ENCODE data around the gene POLR2H. TPM values are rescaled to one million over a fixed set of nuclear protein-coding genes. Genes with fewer than 3 reads are reported as not detected.

The POLR2H gene
- total RNA-seq, 4 donors from 2014 or later: 42.4 to 116 (median 66.2) TPM

Other genes with a start within 250 kb of the POLR2H start
- gene EIF2B5, start 226.4 kb upstream of the POLR2H start, total RNA-seq: 10 to 100 TPM; 34.6 to 70.9 (median 46.2) TPM
- 10 to 100 TPM; 53.6 to 72.7 (median 56.1) TPM for gene DVL3, start 206.3 kb upstream of the POLR2H start, total RNA-seq
- gene AP2M1, start 186.9 kb upstream of the POLR2H start, total RNA-seq: 100 to 1,000 TPM; 112 to 137 (median 121) TPM
- 100 to 1,000 TPM in 1 of 4 donors, 10 to 100 TPM in 3; 44.8 to 121 (median 71.1) TPM for gene ABCF3, start 175.5 kb upstream of the POLR2H start, total RNA-seq
- gene VWA5B2, start 132.1 kb upstream of the POLR2H start, total RNA-seq: under 1 TPM in 1 of 4 donors, not detected in 3; 0.24 TPM
- 10 to 100 TPM; 36.6 to 63.0 (median 59.2) TPM for gene ALG3, start 112.7 kb upstream of the POLR2H start, total RNA-seq
- 10 to 100 TPM in 2 of 4 donors, 1 to 10 TPM in 2; 4.3 to 11.8 (median 10.0) TPM for gene EEF1AKMT4, start 112.0 kb upstream of the POLR2H start, total RNA-seq
- gene CAMK2N2, start 100.2 kb upstream of the POLR2H start, total RNA-seq: not detected
- gene ECE2, start 85.7 kb upstream of the POLR2H start, total RNA-seq: not detected
- 100 to 1,000 TPM; 118 to 221 (median 197) TPM for gene PSMD2, start 62.5 kb upstream of the POLR2H start, total RNA-seq
- gene EIF4G1, start 47.1 kb upstream of the POLR2H start, total RNA-seq: 100 to 1,000 TPM; 382 to 463 (median 418) TPM
- 10 to 100 TPM; 54.4 to 77.9 (median 65.3) TPM for gene FAM131A, start 24.1 kb upstream of the POLR2H start, total RNA-seq
- gene CLCN2, start 105 bp upstream of the POLR2H start, total RNA-seq: 1 to 10 TPM; 2.1 to 7.9 (median 3.5) TPM
- under 1 TPM in 1 of 4 donors, not detected in 3; 0.93 TPM for gene THPO, start 16.5 kb downstream of the POLR2H start, total RNA-seq
- gene CHRD, start 18.3 kb downstream of the POLR2H start, total RNA-seq: 10 to 100 TPM in 1 of 4 donors, 1 to 10 TPM in 3; 1.1 to 10.1 (median 4.2) TPM
- gene EPHB3, start 200.1 kb downstream of the POLR2H start, total RNA-seq: 100 to 1,000 TPM in 2 of 4 donors, 10 to 100 TPM in 2; 84.5 to 152 (median 108) TPM